Thymus (tissue), 11 donors: Measurements from ENCODE around the gene EXOC6B. TPM values are rescaled to one million over a fixed set of nuclear protein-coding genes. Genes with fewer than 3 reads are reported as not detected.

ENCODE experiments used
- DNase-seq, 9 donors: peaks; one replicate each; pipeline ENCODE4 v3.0.0-alpha.2; 2013; ENCODE audit warnings: low spot score in 9 of 9, low read depth in 6 of 9, missing footprints in 1 of 9
- H3K27ac ChIP-seq, 2 donors: one replicate each; pipeline ENCODE4 v1.5.1; 2013; ENCODE audit warnings: control low read depth in 1 of 2, low read depth in 1 of 2, low read length in 1 of 2, mild to moderate bottlenecking in 1 of 2, moderate library complexity in 1 of 2
- H3K27me3 ChIP-seq, 2 donors: one replicate each; pipeline ENCODE4 v1.5.1; 2013; ENCODE audit warnings: low read length in 1 of 2; ENCODE audit not compliant: control insufficient read depth in 2 of 2, insufficient read depth in 1 of 2
- H3K36me3 ChIP-seq, 2 donors: one replicate each; pipeline ENCODE4 v1.5.1; 2013; ENCODE audit warnings: low read length in 1 of 2, mild to moderate bottlenecking in 1 of 2, moderate library complexity in 1 of 2; ENCODE audit not compliant: control insufficient read depth in 2 of 2, insufficient read depth in 2 of 2
- H3K4me1 ChIP-seq, 2 donors: one replicate each; pipeline ENCODE4 v1.5.1; 2013; ENCODE audit warnings: low read length in 2 of 2; ENCODE audit not compliant: control insufficient read depth in 2 of 2, insufficient read depth in 2 of 2
- H3K4me3 ChIP-seq, 2 donors: one replicate each; pipeline ENCODE4 v1.5.1; 2013; ENCODE audit warnings: low read length in 2 of 2, control low read depth in 1 of 2, mild to moderate bottlenecking in 1 of 2
- H3K9me3 ChIP-seq, 2 donors: one replicate each; pipeline ENCODE4 v1.5.1; 2013; ENCODE audit warnings: low read length in 1 of 2, mild to moderate bottlenecking in 1 of 2; ENCODE audit not compliant: control insufficient read depth in 2 of 2, insufficient read depth in 1 of 2
- WGBS: extraction: QIAGEN DNeasy Blood & Tissue Kit; methylation state at CpG from one replicate; pipeline ENCODE4 v1.1.7; 2013; 5-methylcytosine and 5-hydroxymethylcytosine counted together
- polyA plus RNA-seq: library from polyadenylated mRNA; stranded (reverse); fragments of 200-250 nt; gene quantifications from one replicate; pipeline ENCODE4 v1.2.3, GENCODE V29; 2013
- total RNA-seq: library from RNA; stranded (reverse); fragments of 120-200 nt; gene quantifications from one replicate; pipeline ENCODE4 v1.2.4, GENCODE V29; 2013
- donor health status: healthy.

EXOC6B gene
- total and polyA plus RNA-seq, 2 donors: 5.0 to 6.2 TPM

DNA sequence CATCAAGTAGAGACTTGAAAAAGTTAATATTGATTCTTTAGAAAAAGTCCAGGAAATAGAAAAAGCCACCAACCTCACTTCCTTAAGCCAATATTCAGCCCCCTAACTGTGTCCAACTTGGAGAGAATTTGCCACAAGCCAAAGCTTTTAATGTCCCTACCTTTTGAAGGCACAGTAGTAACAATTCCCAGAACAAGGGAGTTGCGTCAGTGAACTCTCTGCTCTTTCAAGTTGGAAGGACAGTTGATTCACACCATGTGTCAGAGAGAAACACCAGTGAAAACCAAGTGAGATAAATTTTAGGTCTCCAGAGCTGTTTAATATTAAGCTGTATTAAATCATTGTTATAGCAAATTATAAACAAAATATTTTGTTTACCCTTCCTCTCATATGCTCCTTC lies 66.1 kb downstream of the EXOC6B start:
- H3K27me3 ChIP-seq: no peaks in the 10 kb centered on the region
- H3K27ac ChIP-seq: no peak overlapping the region
- no peak overlapping the region for H3K4me3 ChIP-seq
- H3K36me3 ChIP-seq: no peaks in the 10 kb centered on the region
- no peaks in the 10 kb centered on the region for H3K4me1 ChIP-seq
- peaks cover 0 to 13% of the 10 kb centered on the region in 2 donors for H3K9me3 ChIP-seq
- 97% methylated on average over 1 of the region's 1 CpG for WGBS
- no peak for DNase-seq

GRCh38 chr2:72757177-72757775 lies 68.6 kb downstream of the EXOC6B start:
- Histone ChIP-seq H3K27ac (no peak overlapping the region), H3K36me3 (no peaks in the 10 kb centered on the region), H3K27me3 (no peaks in the 10 kb centered on the region), H3K4me1 (no peaks in the 10 kb centered on the region), H3K9me3 (peaks cover 0 to 6% of the 10 kb centered on the region in 2 donors), H3K4me3 (no peak overlapping the region)
- whole genome bisulfite sequencing: 92% methylated on average over 3 of the region's 3 CpGs
- no peak for DNase-seq

DNA sequence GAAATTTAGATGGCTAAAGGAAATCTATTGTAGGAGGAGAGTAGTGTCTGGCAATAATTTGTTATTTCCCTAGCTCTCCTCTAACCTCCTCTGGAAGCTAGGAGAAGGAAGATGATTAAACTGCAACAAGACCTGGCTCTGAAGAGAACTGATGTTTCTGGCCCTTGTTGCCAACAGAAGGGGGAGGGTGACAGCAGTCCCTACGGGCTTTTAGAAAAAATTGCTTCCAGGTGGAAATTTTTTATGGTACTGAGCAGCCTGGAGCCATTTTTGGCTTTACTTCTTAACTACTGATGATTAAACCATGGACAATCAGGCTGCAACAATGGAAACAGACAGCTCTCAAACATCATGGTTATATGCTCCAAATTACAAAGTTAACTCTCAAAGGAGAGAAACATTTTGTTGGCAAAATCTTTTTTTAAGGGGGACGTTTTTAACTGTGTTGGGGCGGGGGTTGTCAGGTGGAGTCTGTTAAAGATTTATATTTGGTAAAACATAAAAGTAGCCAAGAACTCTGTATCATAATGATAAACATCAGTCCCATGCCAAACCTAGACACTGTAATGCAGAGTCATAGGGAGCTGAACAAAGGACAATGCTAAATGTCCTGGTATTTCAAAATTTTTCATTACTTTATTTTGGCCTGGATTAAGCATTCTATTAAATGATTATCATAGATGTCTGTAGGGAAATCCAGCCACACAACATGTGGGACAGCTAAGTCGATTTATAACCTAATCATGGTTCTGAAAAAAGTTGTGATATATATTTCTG lies 70.0 kb downstream of the EXOC6B start:
- Histone ChIP-seq H3K27me3 (no peaks in the 10 kb centered on the region), H3K4me3 (no peak overlapping the region), H3K9me3 (no peaks in the 10 kb centered on the region), H3K36me3 (no peaks in the 10 kb centered on the region), H3K27ac (no peak overlapping the region), H3K4me1 (no peaks in the 10 kb centered on the region)
- DNase-seq: no peak
- WGBS: 88% methylated on average over 4 of the region's 4 CpGs

- WGBS: 97% methylated on average over 3 of the region's 3 CpGs
- Histone ChIP-seq H3K4me1 (no peaks in the 10 kb centered on the region), H3K9me3 (no peaks in the 10 kb centered on the region), H3K27ac (no peak overlapping the region), H3K36me3 (no peaks in the 10 kb centered on the region), H3K4me3 (no peak overlapping the region), H3K27me3 (no peaks in the 10 kb centered on the region)
- no peak for DNase-seq
These were observed 71.1 kb downstream of the EXOC6B start for GRCh38 chr2:72754628-72755320.

DNA sequence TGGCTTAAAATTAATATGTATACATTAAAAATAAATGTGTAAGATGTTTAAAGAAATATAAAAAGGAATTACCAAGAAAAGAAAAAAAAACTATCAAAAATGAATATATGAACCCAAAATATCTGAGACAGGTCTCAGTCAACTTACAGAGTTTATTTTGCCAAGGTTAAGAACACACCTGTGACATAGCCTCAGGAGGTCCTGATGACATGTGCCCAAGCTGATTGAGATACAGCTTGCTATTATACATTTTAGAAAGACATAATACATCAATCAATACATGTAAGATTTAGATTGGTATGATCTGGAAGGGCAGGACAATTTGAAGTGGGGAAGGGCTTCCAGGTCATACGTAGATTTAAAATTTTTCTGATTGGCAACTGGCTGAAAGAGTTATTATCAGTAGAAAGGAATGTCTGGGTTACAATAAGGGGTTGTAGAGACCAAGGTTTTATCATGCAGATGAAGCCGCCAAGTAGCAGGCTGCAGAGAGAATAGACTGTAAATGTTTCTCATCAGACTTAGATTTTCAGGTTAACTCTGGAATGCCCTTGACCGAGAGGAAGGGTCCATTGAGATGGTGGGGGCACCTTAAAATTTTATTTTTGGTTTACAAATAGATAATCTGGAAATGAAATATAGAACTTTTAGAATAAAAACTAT lies 74.7 kb downstream of the EXOC6B start:
- no peak for DNase-seq
- Histone ChIP-seq H3K4me3 (no peak overlapping the region), H3K4me1 (no peaks in the 10 kb centered on the region), H3K36me3 (no peaks in the 10 kb centered on the region), H3K9me3 (no peaks in the 10 kb centered on the region), H3K27ac (no peak overlapping the region), H3K27me3 (no peaks in the 10 kb centered on the region)
- WGBS: 97% methylated on average over 3 of the region's 3 CpGs

- H3K36me3 ChIP-seq: no peaks in the 10 kb centered on the region
- no peak overlapping the region for H3K27ac ChIP-seq
- WGBS: 100% methylated on average over 1 of the region's 1 CpG
- no peaks in the 10 kb centered on the region for H3K9me3 ChIP-seq
- no peaks in the 10 kb centered on the region for H3K4me1 ChIP-seq
- DNase-seq: no peak
- no peaks in the 10 kb centered on the region for H3K27me3 ChIP-seq
- no peak overlapping the region for H3K4me3 ChIP-seq
These were observed 75.4 kb downstream of the EXOC6B start for GRCh38 chr2:72750466-72750865.

- Histone ChIP-seq H3K4me3 (no peak overlapping the region), H3K4me1 (no peaks in the 10 kb centered on the region), H3K9me3 (no peaks in the 10 kb centered on the region), H3K27ac (no peak overlapping the region), H3K27me3 (no peaks in the 10 kb centered on the region), H3K36me3 (no peaks in the 10 kb centered on the region)
- WGBS: 95% methylated on average over 1 of the region's 1 CpG
- no peak for DNase-seq
These were observed 78.5 kb downstream of the EXOC6B start for GRCh38 chr2:72747344-72747743.

DNA sequence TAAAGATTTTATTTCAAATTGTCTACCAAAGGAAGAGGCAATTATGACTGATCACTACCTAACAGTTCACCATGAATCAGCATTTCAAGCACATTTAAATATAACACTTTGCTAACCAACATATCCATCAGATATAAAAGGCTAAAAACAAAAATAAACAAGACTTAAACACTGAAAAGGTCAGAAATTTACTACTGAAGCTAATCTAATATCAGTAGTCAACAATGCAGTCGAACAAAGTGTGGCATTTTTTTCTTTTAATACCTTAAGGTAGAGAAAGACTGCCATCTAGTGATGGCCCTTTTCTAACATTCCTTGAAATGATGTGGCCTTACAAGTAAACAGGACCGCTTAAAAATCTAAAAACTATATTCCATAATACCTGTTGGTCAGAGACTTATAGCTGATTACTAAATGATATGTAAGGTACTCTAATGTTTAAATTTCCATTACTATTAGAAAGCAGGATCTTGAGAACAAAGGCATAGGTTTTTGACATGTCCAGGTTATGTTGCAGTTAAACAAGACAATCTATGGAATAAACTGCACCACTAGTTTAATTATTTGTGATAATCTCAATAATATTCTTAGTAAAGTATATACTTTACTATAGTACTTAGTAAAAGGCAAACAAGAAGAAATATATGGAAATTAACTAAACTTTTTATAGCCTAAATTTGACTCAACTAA lies 80.0 kb downstream of the EXOC6B start:
- H3K36me3 ChIP-seq: no peaks in the 10 kb centered on the region
- no peaks in the 10 kb centered on the region for H3K27me3 ChIP-seq
- no peaks in the 10 kb centered on the region for H3K9me3 ChIP-seq
- no peak overlapping the region for H3K4me3 ChIP-seq
- DNase-seq: peak in 8 of 9 donors; percentile 4 to 57 (median 20)
- 47% methylated on average over 2 of the region's 2 CpGs for WGBS
- no peaks in the 10 kb centered on the region for H3K4me1 ChIP-seq
- H3K27ac ChIP-seq: no peak overlapping the region
